Nephron progenitor cell (in vitro differentiated cells): ENCODE measurements around the gene CFAP46.
"Not testable (repeated sequence)": the region's sequence is repeated elsewhere in the genome, so short reads cannot be mapped to it uniquely, and the experiment has no call there.

Experiments
- DNase-seq: peaks from one replicate; pipeline ENCODE4 v3.0.0; 2021
- H3K27ac Mint-ChIP-seq: 2 replicates; pipeline ENCODE4 v1.8.0; 2021; ENCODE audit warnings: mild to moderate bottlenecking, moderate library complexity, mixed read lengths
- H3K27me3 Mint-ChIP-seq: 2 replicates; pipeline ENCODE4 v1.8.0; 2021; ENCODE audit warnings: mild to moderate bottlenecking, low read depth, mixed read lengths; ENCODE audit not compliant: poor library complexity
- H3K36me3 Mint-ChIP-seq: 2 replicates; pipeline ENCODE4 v1.8.0; 2021; ENCODE audit warnings: low read depth, mixed read lengths
- H3K4me1 Mint-ChIP-seq: 2 replicates; pipeline ENCODE4 v1.8.0; 2021; ENCODE audit warnings: mixed read lengths
- H3K4me3 Mint-ChIP-seq: 2 replicates; pipeline ENCODE4 v1.8.0; 2021; ENCODE audit warnings: mild to moderate bottlenecking, moderate library complexity, mixed read lengths
- H3K9me3 Mint-ChIP-seq: 2 replicates; pipeline ENCODE4 v1.8.0; 2021; ENCODE audit warnings: mild to moderate bottlenecking, moderate library complexity, mixed read lengths
- TF ChIP-seq, protein P1 (sequence below): fragments of 200-600 bp; sonication (generic); IDR thresholded peaks from 2 replicates; pipeline ENCODE4 v1.5.0; 2021; ENCODE audit warnings: antibody characterized with exemption

CFAP46 gene

DNA sequence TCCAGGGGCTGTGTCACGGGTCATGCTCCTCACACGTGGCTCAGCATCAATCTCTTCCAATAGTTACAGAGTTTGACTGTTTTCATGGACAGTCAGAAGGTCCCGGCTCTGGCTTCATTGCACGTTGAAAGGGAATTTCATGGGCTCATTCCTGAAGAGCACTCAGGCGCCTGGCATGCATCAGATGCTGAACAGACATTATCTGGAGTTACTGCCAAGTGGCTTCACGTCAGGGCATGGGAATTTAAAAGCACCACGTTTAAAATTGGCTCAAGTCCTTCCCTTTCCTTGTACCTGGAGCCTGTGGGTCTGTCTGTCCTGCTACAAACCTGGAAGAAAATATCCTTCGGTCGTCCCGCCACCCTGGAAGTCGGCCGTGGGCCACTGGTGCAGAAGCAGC lies 50.4 kb downstream of the CFAP46 start:
- Mint-ChIP-seq H3K9me3 (peaks cover 4% of the 10 kb centered on the region), H3K36me3 (no peaks in the 10 kb centered on the region), H3K27me3 (peaks cover 38% of the 10 kb centered on the region), H3K4me3 (no peak overlapping the region), H3K27ac (no peak overlapping the region), H3K4me1 (peaks cover 34% of the 10 kb centered on the region)
- TF ChIP-seq, protein P1, sequence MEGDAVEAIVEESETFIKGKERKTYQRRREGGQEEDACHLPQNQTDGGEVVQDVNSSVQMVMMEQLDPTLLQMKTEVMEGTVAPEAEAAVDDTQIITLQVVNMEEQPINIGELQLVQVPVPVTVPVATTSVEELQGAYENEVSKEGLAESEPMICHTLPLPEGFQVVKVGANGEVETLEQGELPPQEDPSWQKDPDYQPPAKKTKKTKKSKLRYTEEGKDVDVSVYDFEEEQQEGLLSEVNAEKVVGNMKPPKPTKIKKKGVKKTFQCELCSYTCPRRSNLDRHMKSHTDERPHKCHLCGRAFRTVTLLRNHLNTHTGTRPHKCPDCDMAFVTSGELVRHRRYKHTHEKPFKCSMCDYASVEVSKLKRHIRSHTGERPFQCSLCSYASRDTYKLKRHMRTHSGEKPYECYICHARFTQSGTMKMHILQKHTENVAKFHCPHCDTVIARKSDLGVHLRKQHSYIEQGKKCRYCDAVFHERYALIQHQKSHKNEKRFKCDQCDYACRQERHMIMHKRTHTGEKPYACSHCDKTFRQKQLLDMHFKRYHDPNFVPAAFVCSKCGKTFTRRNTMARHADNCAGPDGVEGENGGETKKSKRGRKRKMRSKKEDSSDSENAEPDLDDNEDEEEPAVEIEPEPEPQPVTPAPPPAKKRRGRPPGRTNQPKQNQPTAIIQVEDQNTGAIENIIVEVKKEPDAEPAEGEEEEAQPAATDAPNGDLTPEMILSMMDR: no peak
- no peak for DNase-seq

- TF ChIP-seq, protein P1: no peak
- Mint-ChIP-seq H3K27ac (no peak overlapping the region), H3K4me3 (no peak overlapping the region), H3K9me3 (no peaks in the 10 kb centered on the region), H3K4me1 (peaks cover 34% of the 10 kb centered on the region), H3K36me3 (no peaks in the 10 kb centered on the region), H3K27me3 (peaks cover 39% of the 10 kb centered on the region)
- DNase-seq: no peak
These were observed 51.0 kb downstream of the CFAP46 start for GRCh38 chr10:132891368-132891767.

DNA sequence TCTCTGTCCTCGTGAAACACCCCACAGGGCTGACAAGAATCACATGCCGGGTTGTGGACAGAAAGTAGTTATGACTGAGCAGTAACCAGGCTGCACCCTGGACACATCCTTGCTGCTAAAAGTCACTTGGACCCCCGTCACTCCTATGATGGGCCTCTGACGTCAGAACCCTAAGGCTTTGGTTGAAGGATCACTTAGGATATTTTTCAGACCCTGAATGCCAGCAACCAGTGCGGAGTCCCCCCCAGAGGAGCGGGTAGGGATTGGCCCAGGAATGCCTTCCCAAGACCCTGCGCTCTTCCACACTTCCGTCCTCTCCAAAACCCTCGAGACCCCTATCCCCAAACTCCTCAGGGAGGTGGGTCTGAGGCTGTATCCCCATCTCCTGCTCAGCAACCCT lies 52.1 kb downstream of the CFAP46 start:
- TF ChIP-seq, protein P1: no peak
- Mint-ChIP-seq H3K9me3 (no peaks in the 10 kb centered on the region), H3K4me1 (peaks cover 34% of the 10 kb centered on the region), H3K27me3 (peaks cover 43% of the 10 kb centered on the region), H3K27ac (no peak overlapping the region), H3K4me3 (no peak overlapping the region), H3K36me3 (no peaks in the 10 kb centered on the region)
- no peak for DNase-seq

GRCh38 chr10:132889556-132889955 lies 52.8 kb downstream of the CFAP46 start:
- H3K4me1 Mint-ChIP-seq: peaks cover 34% of the 10 kb centered on the region
- TF ChIP-seq, protein P1: no peak
- no peaks in the 10 kb centered on the region for H3K9me3 Mint-ChIP-seq
- DNase-seq: no peak
- no peak overlapping the region for H3K27ac Mint-ChIP-seq
- H3K27me3 Mint-ChIP-seq: peaks cover 40% of the 10 kb centered on the region
- no peak overlapping the region for H3K4me3 Mint-ChIP-seq
- H3K36me3 Mint-ChIP-seq: no peaks in the 10 kb centered on the region

- Mint-ChIP-seq H3K27me3 (peaks cover 43% of the 10 kb centered on the region), H3K9me3 (no peaks in the 10 kb centered on the region), H3K4me1 (peaks cover 34% of the 10 kb centered on the region), H3K4me3 (no peak overlapping the region), H3K36me3 (no peaks in the 10 kb centered on the region), H3K27ac (no peak overlapping the region)
- DNase-seq: no peak
- TF ChIP-seq, protein P1: no peak
These were observed 53.4 kb downstream of the CFAP46 start for GRCh38 chr10:132888898-132889490.

- DNase-seq, H3K4me3 Mint-ChIP-seq, H3K27ac Mint-ChIP-seq, H3K36me3 Mint-ChIP-seq, H3K9me3 Mint-ChIP-seq: not testable (repeated sequence)
- Mint-ChIP-seq H3K27me3 (peaks cover 40% of the 10 kb centered on the region), H3K4me1 (peaks cover 30% of the 10 kb centered on the region)
These were observed 53.9 kb downstream of the CFAP46 start for GRCh38 chr10:132888446-132888845.
